Osteocyte (in vitro differentiated cells): ENCODE results near the gene F13B. TPM values are rescaled to one million over a fixed set of nuclear protein-coding genes. Genes with fewer than 3 reads are reported as not detected.
"Not testable (repeated sequence)": the region's sequence is repeated elsewhere in the genome, so short reads cannot be mapped to it uniquely, and the experiment has no call there.

Experiments
- DNase-seq: peaks from one replicate; pipeline ENCODE4 v3.0.0; 2021; ENCODE audit warnings: mixed read lengths; ENCODE audit not compliant: unreplicated experiment; ENCODE audit errors: extremely low spot score
- H3K27ac Mint-ChIP-seq: one replicate; pipeline ENCODE4 v1.8.0; 2021; ENCODE audit warnings: mild to moderate bottlenecking, mixed read lengths; ENCODE audit not compliant: unreplicated experiment
- H3K27me3 Mint-ChIP-seq: one replicate; pipeline ENCODE4 v1.8.0; 2021; ENCODE audit warnings: mixed read lengths; ENCODE audit not compliant: unreplicated experiment
- H3K36me3 Mint-ChIP-seq: one replicate; pipeline ENCODE4 v1.8.0; 2021; ENCODE audit warnings: mixed read lengths; ENCODE audit not compliant: unreplicated experiment
- H3K4me1 Mint-ChIP-seq: one replicate; pipeline ENCODE4 v1.8.0; 2021; ENCODE audit warnings: mixed read lengths; ENCODE audit not compliant: unreplicated experiment
- H3K4me3 Mint-ChIP-seq: one replicate; pipeline ENCODE4 v1.8.0; 2021; ENCODE audit warnings: mild to moderate bottlenecking, moderate library complexity, mixed read lengths; ENCODE audit not compliant: unreplicated experiment
- H3K9me3 Mint-ChIP-seq: one replicate; pipeline ENCODE4 v1.8.0; 2021; ENCODE audit warnings: mixed read lengths; ENCODE audit not compliant: unreplicated experiment
- CTCF ChIP-seq: fragments of 200-600 bp; sonication (generic); IDR thresholded peaks from 2 replicates; pipeline ENCODE4 v1.5.0; 2021; ENCODE audit warnings: antibody characterized with exemption, mild to moderate bottlenecking, moderate library complexity
- total RNA-seq: library from RNA; stranded (reverse); gene quantifications from 2 replicates; pipeline ENCODE4 v1.2.1, GENCODE V29; 2021

The F13B gene
- total RNA-seq, 1 donor from 2014 or later: not detected

GRCh38 chr1:197001828-197002227 lies 65.2 kb downstream of the F13B start:
- peaks cover 6% of the 10 kb centered on the region for H3K27me3 Mint-ChIP-seq
- no peak for TF ChIP-seq CTCF
- no peak overlapping the region for H3K27ac Mint-ChIP-seq
- no peak for DNase-seq
- peaks cover 10% of the 10 kb centered on the region for H3K4me1 Mint-ChIP-seq
- H3K36me3 Mint-ChIP-seq: no peaks in the 10 kb centered on the region
- H3K9me3 Mint-ChIP-seq: no peaks in the 10 kb centered on the region
- no peak overlapping the region for H3K4me3 Mint-ChIP-seq

- DNase-seq: no peak
- H3K4me1 Mint-ChIP-seq: peaks cover 10% of the 10 kb centered on the region
These were observed 69.6 kb downstream of the F13B start for GRCh38 chr1:196997423-196997822.

GRCh38 chr1:196993916-196994315 lies 73.1 kb downstream of the F13B start:
- no peaks in the 10 kb centered on the region for H3K9me3 Mint-ChIP-seq
- H3K36me3 Mint-ChIP-seq: no peaks in the 10 kb centered on the region
- H3K4me3 Mint-ChIP-seq: no peak overlapping the region
- H3K27ac Mint-ChIP-seq: no peak overlapping the region
- H3K27me3 Mint-ChIP-seq: peaks cover 21% of the 10 kb centered on the region
- TF ChIP-seq CTCF: no peak
- no peak for DNase-seq
- H3K4me1 Mint-ChIP-seq: peaks cover 12% of the 10 kb centered on the region

More at GRCh38 chr1:196997423-196997822, 69.6 kb downstream of the F13B start:
- H3K9me3 Mint-ChIP-seq: no peaks in the 10 kb centered on the region
- TF ChIP-seq CTCF: no peak
- peaks cover 3% of the 10 kb centered on the region for H3K27me3 Mint-ChIP-seq
- H3K4me3 Mint-ChIP-seq: no peak overlapping the region
- no peak overlapping the region for H3K27ac Mint-ChIP-seq
- H3K36me3 Mint-ChIP-seq: no peaks in the 10 kb centered on the region

- not testable (repeated sequence) for DNase-seq, H3K27ac Mint-ChIP-seq, H3K36me3 Mint-ChIP-seq, H3K4me1 Mint-ChIP-seq, H3K4me3 Mint-ChIP-seq, H3K9me3 Mint-ChIP-seq
- H3K27me3 Mint-ChIP-seq: peaks cover 28% of the 10 kb centered on the region
These were observed 75.0 kb downstream of the F13B start for GRCh38 chr1:196991919-196992651.

Other genes starting within 250 kb of the F13B start
- not detected in 2 replicates for gene CFHR1, start 247.5 kb downstream of the F13B start, total RNA-seq
- gene CFHR4, start 179.2 kb downstream of the F13B start, total RNA-seq: not detected in 2 replicates
- not detected in 2 replicates for gene CFHR2, start 123.5 kb downstream of the F13B start, total RNA-seq
- not detected in 2 replicates for gene CFHR5, start 89.7 kb downstream of the F13B start, total RNA-seq
- gene ASPM, start 79.4 kb upstream of the F13B start, total RNA-seq: 8.5 and 8.9 TPM in 2 replicates
- gene ZBTB41, start 134.0 kb upstream of the F13B start, total RNA-seq: 12.6 and 13.8 TPM in 2 replicates
- not detected in 2 replicates for gene CRB1, start 201.0 kb upstream of the F13B start, total RNA-seq